PC-3 (cell line): Measurements from ENCODE around the gene SH3PXD2A. TPM values are rescaled to one million over a fixed set of nuclear protein-coding genes. Genes with fewer than 3 reads are reported as not detected.

Experiments used
- ATAC-seq: fragments of 200-7000 bp; cut with Tn5 transposase; 2 replicates; pipeline ENCODE4 v1.9.1; 2020; ENCODE audit warnings: mild to moderate bottlenecking, moderate library complexity
- BruUV-seq: library from RNA; stranded (reverse); fragments of 400-500 nt; replicated peaks from 2 replicates; lab custom pipeline; 2021; lab: Mats Ljungman, UMichigan
- CTCF ChIA-PET: fragments of 300-600 bp; sonication (Branson Sonifier 250); formaldehyde crosslinking; loops from one replicate; lab custom pipeline; 2022; ENCODE audit warnings: antibody characterized with exemption; lab: Charles Lee
- POLR2A ChIA-PET: fragments of 300-600 bp; sonication (Branson Sonifier 250); formaldehyde crosslinking; loops from one replicate; lab custom pipeline; 2022; ENCODE audit warnings: antibody characterized with exemption; ENCODE audit not compliant: unreplicated experiment; lab: Charles Lee
- DNase-seq: peaks from one replicate; pipeline ENCODE4 v3.0.0-alpha.2; 2015
- H2AFZ ChIP-seq: fragments of 300-600 bp; sonication (generic); 2 replicates; pipeline ENCODE4 v1.6.0; 2016; ENCODE audit warnings: antibody characterized with exemption, low read length
- H3F3A ChIP-seq: fragments of 300-600 bp; sonication (generic); one replicate; pipeline ENCODE4 v1.6.0; 2017; ENCODE audit warnings: antibody characterized with exemption, low read length, control low read depth, mild to moderate bottlenecking; ENCODE audit not compliant: unreplicated experiment
- H3K27ac ChIP-seq: fragments of 300-600 bp; sonication (generic); 2 replicates; pipeline ENCODE4 v1.5.1; 2016; ENCODE audit warnings: mild to moderate bottlenecking, low read length
- H3K27me3 ChIP-seq: fragments of 300-600 bp; sonication (generic); 2 replicates; pipeline ENCODE4 v1.6.1; 2016; ENCODE audit warnings: low read length, mixed read lengths
- H3K36me3 ChIP-seq: fragments of 300-600 bp; sonication (generic); 2 replicates; pipeline ENCODE4 v1.6.1; 2016; ENCODE audit warnings: low read depth, mixed run types, low read length, mixed read lengths
- H3K4me1 ChIP-seq: fragments of 300-600 bp; sonication (generic); 2 replicates; pipeline ENCODE4 v1.5.1; 2016; ENCODE audit warnings: low read length; ENCODE audit not compliant: insufficient read depth
- H3K4me2 ChIP-seq: fragments of 300-600 bp; sonication (generic); 2 replicates; pipeline ENCODE4 v1.6.0; 2016; ENCODE audit warnings: low read length
- H3K4me3 ChIP-seq: fragments of 300-600 bp; sonication (generic); 2 replicates; pipeline ENCODE4 v1.5.1; 2016; ENCODE audit warnings: mild to moderate bottlenecking, low read length, mixed read lengths
- H3K79me2 ChIP-seq: fragments of 300-600 bp; sonication (generic); 2 replicates; pipeline ENCODE4 v1.6.1; 2017; ENCODE audit warnings: low read length, mixed read lengths
- H3K9ac ChIP-seq: fragments of 300-600 bp; sonication (generic); 2 replicates; pipeline ENCODE4 v1.6.0; 2016; ENCODE audit warnings: mild to moderate bottlenecking, low read length
- H3K9me2 ChIP-seq: fragments of 300-600 bp; sonication (generic); replicated peaks from 2 replicates; pipeline ENCODE4 v1.6.1; 2016; ENCODE audit warnings: mixed run types, low read length, mixed read lengths
- H3K9me3 ChIP-seq: fragments of 300-600 bp; sonication (generic); 2 replicates; pipeline ENCODE4 v1.6.1; 2016; ENCODE audit warnings: low read length, mixed read lengths
- H4K20me1 ChIP-seq: fragments of 300-600 bp; sonication (generic); 2 replicates; pipeline ENCODE4 v1.6.1; 2016; ENCODE audit warnings: low read length, mixed read lengths
- EZH2 ChIP-seq: fragments of 300-600 bp; sonication (generic); IDR thresholded peaks from one replicate; pipeline ENCODE4 v1.6.1; 2017; ENCODE audit warnings: antibody characterized with exemption, mild to moderate bottlenecking, low read length; ENCODE audit not compliant: unreplicated experiment
- EZH2phosphoT487 ChIP-seq: fragments of 300-600 bp; sonication (generic); IDR thresholded peaks from 2 replicates; pipeline ENCODE4 v1.6.1; 2018; ENCODE audit warnings: mild to moderate bottlenecking, antibody characterized with exemption, low read length, borderline replicate concordance
- intact Hi-C: fragments of 100-400 bp; cut with micrococcal nuclease; formaldehyde crosslinking; loops from 2 replicates; pipeline ENCODE4 v1.9.0; 2023
- total RNA-seq: library from RNA; depleted of rRNA; stranded (reverse); fragments of >200 nt; gene quantifications from 2 replicates; pipeline ENCODE4 v1.2.3, GENCODE V29; 2014
- TF ChIP-seq, protein P1 (sequence below): fragments of 300-600 bp; sonication (generic); conservative IDR thresholded peaks from 2 replicates; pipeline ENCODE4 v1.5.1; 2017; ENCODE audit warnings: antibody characterized with exemption, low read depth, mild to moderate bottlenecking, low read length

SH3PXD2A gene
- total RNA-seq, 1 experiment from 2014 or later = 3.4 TPM

GRCh38 chr10:103582331-103583123 is 272.8 kb downstream of the SH3PXD2A start:
- Histone ChIP-seq H3K79me2 (no peaks in the 10 kb centered on the region), H3K9me3 (no peaks in the 10 kb centered on the region), H3K9me2 (no peaks in the 10 kb centered on the region), H3K9ac (no peak overlapping the region), H3K27me3 (no peaks in the 10 kb centered on the region), H3K4me3 (no peak overlapping the region), H3K36me3 (no peaks in the 10 kb centered on the region), H3K27ac (no peak overlapping the region), H3K4me2 (no peak overlapping the region), H4K20me1 (no peaks in the 10 kb centered on the region), H2AFZ (no peak overlapping the region), H3F3A (no peaks in the 10 kb centered on the region), H3K4me1 (no peaks in the 10 kb centered on the region)
- CTCF ChIA-PET = no interaction called here
- DNase-seq (no peak), ATAC-seq (no peak)
- intact Hi-C loops = no loop called here
- POLR2A ChIA-PET = no interaction called here
- no TSS peak for BruUV-seq
- TF ChIP-seq, protein P1, sequence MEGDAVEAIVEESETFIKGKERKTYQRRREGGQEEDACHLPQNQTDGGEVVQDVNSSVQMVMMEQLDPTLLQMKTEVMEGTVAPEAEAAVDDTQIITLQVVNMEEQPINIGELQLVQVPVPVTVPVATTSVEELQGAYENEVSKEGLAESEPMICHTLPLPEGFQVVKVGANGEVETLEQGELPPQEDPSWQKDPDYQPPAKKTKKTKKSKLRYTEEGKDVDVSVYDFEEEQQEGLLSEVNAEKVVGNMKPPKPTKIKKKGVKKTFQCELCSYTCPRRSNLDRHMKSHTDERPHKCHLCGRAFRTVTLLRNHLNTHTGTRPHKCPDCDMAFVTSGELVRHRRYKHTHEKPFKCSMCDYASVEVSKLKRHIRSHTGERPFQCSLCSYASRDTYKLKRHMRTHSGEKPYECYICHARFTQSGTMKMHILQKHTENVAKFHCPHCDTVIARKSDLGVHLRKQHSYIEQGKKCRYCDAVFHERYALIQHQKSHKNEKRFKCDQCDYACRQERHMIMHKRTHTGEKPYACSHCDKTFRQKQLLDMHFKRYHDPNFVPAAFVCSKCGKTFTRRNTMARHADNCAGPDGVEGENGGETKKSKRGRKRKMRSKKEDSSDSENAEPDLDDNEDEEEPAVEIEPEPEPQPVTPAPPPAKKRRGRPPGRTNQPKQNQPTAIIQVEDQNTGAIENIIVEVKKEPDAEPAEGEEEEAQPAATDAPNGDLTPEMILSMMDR = no peak
- TF ChIP-seq EZH2 (no peak), EZH2phosphoT487 (no peak)

GRCh38 chr10:103581499-103581898 is 273.9 kb downstream of the SH3PXD2A start:
- H3K27ac ChIP-seq = no peak overlapping the region
- H3K4me3 ChIP-seq = no peak overlapping the region
- H3K9me3 ChIP-seq = no peaks in the 10 kb centered on the region
- no peaks in the 10 kb centered on the region for H3K79me2 ChIP-seq
- intact Hi-C loops = no loop called here
- POLR2A ChIA-PET = no interaction called here
- H3K27me3 ChIP-seq = no peaks in the 10 kb centered on the region
- H3K4me2 ChIP-seq = no peak overlapping the region
- no peaks in the 10 kb centered on the region for H3F3A ChIP-seq
- no peaks in the 10 kb centered on the region for H4K20me1 ChIP-seq
- ATAC-seq = no peak
- BruUV-seq = no TSS peak
- H3K36me3 ChIP-seq = no peaks in the 10 kb centered on the region
- peaks cover 7% of the 10 kb centered on the region for H3K4me1 ChIP-seq
- DNase-seq = no peak
- H3K9me2 ChIP-seq = no peaks in the 10 kb centered on the region
- CTCF ChIA-PET = no interaction called here
- H3K9ac ChIP-seq = no peak overlapping the region
- TF ChIP-seq EZH2 = no peak
- TF ChIP-seq, protein P1 = no peak
- TF ChIP-seq EZH2phosphoT487 = no peak
- H2AFZ ChIP-seq = no peak overlapping the region

- CTCF ChIA-PET = no interaction called here
- Histone ChIP-seq H3K79me2 (no peaks in the 10 kb centered on the region), H3K9me3 (no peaks in the 10 kb centered on the region), H3K27me3 (no peaks in the 10 kb centered on the region), H3K4me1 (peaks cover 17% of the 10 kb centered on the region), H3K9ac (no peak overlapping the region), H2AFZ (no peak overlapping the region), H3K4me3 (no peak overlapping the region), H3F3A (no peaks in the 10 kb centered on the region), H4K20me1 (no peaks in the 10 kb centered on the region), H3K27ac (no peak overlapping the region), H3K36me3 (no peaks in the 10 kb centered on the region), H3K9me2 (no peaks in the 10 kb centered on the region), H3K4me2 (no peak overlapping the region)
- BruUV-seq = no TSS peak
- ATAC-seq (no peak), DNase-seq (no peak)
- POLR2A ChIA-PET = no interaction called here
- intact Hi-C loops = no loop called here
- TF ChIP-seq EZH2 (no peak), EZH2phosphoT487 (no peak)
- TF ChIP-seq, protein P1 = no peak
Measured at GRCh38 chr10:103580430-103580829, 274.9 kb downstream of the SH3PXD2A start.
